ENCODE measurements around the gene SLIT3. TPM values are rescaled to one million over a fixed set of nuclear protein-coding genes. Genes with fewer than 3 reads are reported as not detected.
A peak's percentile ranks its signal among the peaks of the same experiment; 100 is the strongest.

Gene SLIT3
- total and polyA plus RNA-seq, 2 experiments from 2014 or later, result 58.4 to 96.7 TPM

DNA sequence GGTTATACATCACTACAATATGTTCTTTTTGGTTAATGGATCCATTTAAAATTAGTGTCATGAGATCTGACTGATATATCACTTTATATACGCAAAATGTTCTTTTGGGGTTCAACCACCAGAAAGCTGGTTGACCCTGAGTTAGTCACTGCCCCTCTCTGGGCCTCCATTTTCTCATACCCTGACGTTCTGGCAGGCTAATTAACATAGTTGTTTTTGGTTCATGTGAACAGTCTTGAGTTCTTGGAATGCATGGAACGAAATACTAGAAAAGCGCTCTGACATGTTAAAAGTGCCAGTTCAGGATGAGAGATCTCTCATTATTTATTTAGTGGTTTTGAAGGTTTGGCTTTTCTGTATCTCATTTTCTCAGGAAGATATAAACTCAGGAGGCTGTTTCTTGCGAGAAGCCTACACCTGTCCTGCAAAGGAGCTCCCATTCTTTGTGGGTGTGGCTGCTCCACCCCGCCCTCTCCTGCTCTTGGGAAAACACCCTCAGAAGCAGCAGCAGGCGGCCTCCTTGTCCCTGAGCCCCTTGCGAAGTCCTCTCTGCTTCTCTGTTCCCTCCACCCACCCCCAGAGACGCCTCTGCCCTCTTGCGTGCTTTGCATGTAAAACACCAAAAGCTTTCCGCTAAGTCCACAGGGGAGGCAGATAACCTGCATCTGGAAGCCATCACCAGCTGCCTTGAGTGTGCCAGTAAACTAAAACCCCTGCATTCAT, 419.4 kb downstream of the SLIT3 start:
- peak; percentile 60 for DNase-seq (ENCODE audit: low spot score)
- Histone ChIP-seq H3K4me3 (no peak overlapping the region), H3K36me3 (replicated peaks; ENCODE audit: insufficient read depth, low read depth) (no peaks in the 10 kb centered on the region), H3K27ac (peak overlapping the region; percentile 47), H3K4me2 (peak overlapping the region; percentile 52), H4K20me1 (ENCODE audit: insufficient read depth, poor library complexity, severe bottlenecking) (no peaks in the 10 kb centered on the region), H3K9me2 (replicated peaks; ENCODE audit: insufficient read depth) (no peaks in the 10 kb centered on the region), H2AFZ (no peak overlapping the region), H3K79me2 (no peaks in the 10 kb centered on the region), H3K4me1 (ENCODE audit: insufficient read depth) (peaks cover 65% of the 10 kb centered on the region), H3K9me3 (ENCODE audit: low read depth) (no peaks in the 10 kb centered on the region), H3K27me3 (no peaks in the 10 kb centered on the region)
- TF ChIP-seq EZH2phosphoT487 (IDR thresholded peaks at IDR 0.05; ENCODE audit: low read depth, severe bottlenecking, unreplicated experiment) (no peak), EZH2 (IDR thresholded peaks at IDR 0.05; ENCODE audit: borderline replicate concordance) (no peak)
- TF ChIP-seq, protein P1, sequence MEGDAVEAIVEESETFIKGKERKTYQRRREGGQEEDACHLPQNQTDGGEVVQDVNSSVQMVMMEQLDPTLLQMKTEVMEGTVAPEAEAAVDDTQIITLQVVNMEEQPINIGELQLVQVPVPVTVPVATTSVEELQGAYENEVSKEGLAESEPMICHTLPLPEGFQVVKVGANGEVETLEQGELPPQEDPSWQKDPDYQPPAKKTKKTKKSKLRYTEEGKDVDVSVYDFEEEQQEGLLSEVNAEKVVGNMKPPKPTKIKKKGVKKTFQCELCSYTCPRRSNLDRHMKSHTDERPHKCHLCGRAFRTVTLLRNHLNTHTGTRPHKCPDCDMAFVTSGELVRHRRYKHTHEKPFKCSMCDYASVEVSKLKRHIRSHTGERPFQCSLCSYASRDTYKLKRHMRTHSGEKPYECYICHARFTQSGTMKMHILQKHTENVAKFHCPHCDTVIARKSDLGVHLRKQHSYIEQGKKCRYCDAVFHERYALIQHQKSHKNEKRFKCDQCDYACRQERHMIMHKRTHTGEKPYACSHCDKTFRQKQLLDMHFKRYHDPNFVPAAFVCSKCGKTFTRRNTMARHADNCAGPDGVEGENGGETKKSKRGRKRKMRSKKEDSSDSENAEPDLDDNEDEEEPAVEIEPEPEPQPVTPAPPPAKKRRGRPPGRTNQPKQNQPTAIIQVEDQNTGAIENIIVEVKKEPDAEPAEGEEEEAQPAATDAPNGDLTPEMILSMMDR (IDR thresholded peaks at IDR 0.05; ENCODE audit: poor library complexity), result peak; percentile 22
- WGBS (ENCODE audit: low lambda C conversion rate, missing lambda C conversion rate), result 44% methylated on average over 11 of the region's 11 CpGs

DNA sequence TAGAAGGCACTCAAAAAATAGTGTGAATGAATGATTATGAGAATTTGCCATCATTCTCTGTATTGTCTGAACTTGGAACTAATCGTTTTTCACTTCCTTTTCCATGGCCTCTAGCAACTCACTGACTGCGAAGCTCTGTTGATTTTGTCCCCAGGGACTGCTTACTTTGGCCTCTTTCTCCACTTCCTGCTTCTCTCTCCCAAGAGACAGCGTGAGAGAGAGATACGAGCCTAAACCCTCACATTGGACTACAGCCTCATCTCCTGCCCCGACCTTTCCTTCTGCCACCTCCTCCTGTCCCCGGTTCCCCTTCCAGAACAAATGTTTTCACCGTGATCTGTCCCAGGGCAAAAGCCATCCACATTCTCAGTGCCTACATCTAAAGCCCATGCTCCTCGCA, 421.0 kb downstream of the SLIT3 start:
- H4K20me1 ChIP-seq (ENCODE audit: insufficient read depth, poor library complexity, severe bottlenecking), result no peaks in the 10 kb centered on the region
- peak overlapping the region; percentile 56 for H3K4me2 ChIP-seq
- no peak for TF ChIP-seq EZH2 (IDR thresholded peaks at IDR 0.05; ENCODE audit: borderline replicate concordance)
- no peak for TF ChIP-seq EZH2phosphoT487 (IDR thresholded peaks at IDR 0.05; ENCODE audit: low read depth, severe bottlenecking, unreplicated experiment)
- TF ChIP-seq, protein P1 (IDR thresholded peaks at IDR 0.05; ENCODE audit: poor library complexity), result no peak
- H3K9me3 ChIP-seq (ENCODE audit: low read depth), result no peaks in the 10 kb centered on the region
- H3K4me1 ChIP-seq (ENCODE audit: insufficient read depth), result peaks cover 49% of the 10 kb centered on the region
- no peak overlapping the region for H3K4me3 ChIP-seq
- no peaks in the 10 kb centered on the region for H3K9me2 ChIP-seq (replicated peaks; ENCODE audit: insufficient read depth)
- H3K27me3 ChIP-seq, result no peaks in the 10 kb centered on the region
- peak overlapping the region; percentile 41 for H2AFZ ChIP-seq
- peak; percentile 37 for DNase-seq (ENCODE audit: low spot score)
- WGBS (ENCODE audit: low lambda C conversion rate, missing lambda C conversion rate), result 49% methylated on average over 8 of the region's 8 CpGs
- H3K27ac ChIP-seq, result peak overlapping the region; percentile 80
- no peaks in the 10 kb centered on the region for H3K36me3 ChIP-seq (replicated peaks; ENCODE audit: insufficient read depth, low read depth)
- no peaks in the 10 kb centered on the region for H3K79me2 ChIP-seq

DNA sequence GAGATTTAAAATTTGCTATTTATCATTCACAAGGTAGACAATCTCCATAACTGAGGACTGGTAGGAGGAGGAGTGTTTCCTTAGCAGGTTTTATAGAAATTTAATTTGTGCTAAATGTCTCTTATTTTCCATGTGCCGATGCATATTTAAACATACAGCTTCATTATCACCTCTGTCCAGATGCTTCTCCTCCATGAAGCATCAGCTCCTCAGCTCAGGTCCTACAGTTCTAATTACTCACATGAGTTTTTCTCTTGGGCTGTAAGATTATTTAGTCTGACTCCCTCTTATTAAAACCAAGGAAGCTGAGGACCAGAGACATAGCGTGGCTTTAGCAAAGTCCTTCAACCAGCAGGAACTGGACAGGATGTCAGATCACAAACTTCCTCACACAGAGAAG, 421.6 kb downstream of the SLIT3 start:
- Histone ChIP-seq H3K36me3 (replicated peaks; ENCODE audit: insufficient read depth, low read depth) (no peaks in the 10 kb centered on the region), H3K4me2 (no peak overlapping the region), H4K20me1 (ENCODE audit: insufficient read depth, poor library complexity, severe bottlenecking) (no peaks in the 10 kb centered on the region), H3K4me1 (ENCODE audit: insufficient read depth) (peaks cover 45% of the 10 kb centered on the region), H3K27me3 (no peaks in the 10 kb centered on the region), H3K27ac (peak overlapping the region; percentile 80), H3K9me3 (ENCODE audit: low read depth) (no peaks in the 10 kb centered on the region), H2AFZ (no peak overlapping the region), H3K4me3 (no peak overlapping the region), H3K79me2 (no peaks in the 10 kb centered on the region), H3K9me2 (replicated peaks; ENCODE audit: insufficient read depth) (no peaks in the 10 kb centered on the region)
- DNase-seq (ENCODE audit: low spot score), result no peak
- no peak for TF ChIP-seq EZH2phosphoT487 (IDR thresholded peaks at IDR 0.05; ENCODE audit: low read depth, severe bottlenecking, unreplicated experiment)
- WGBS (ENCODE audit: low lambda C conversion rate, missing lambda C conversion rate), result 90% methylated on average over 2 of the region's 2 CpGs

DNA sequence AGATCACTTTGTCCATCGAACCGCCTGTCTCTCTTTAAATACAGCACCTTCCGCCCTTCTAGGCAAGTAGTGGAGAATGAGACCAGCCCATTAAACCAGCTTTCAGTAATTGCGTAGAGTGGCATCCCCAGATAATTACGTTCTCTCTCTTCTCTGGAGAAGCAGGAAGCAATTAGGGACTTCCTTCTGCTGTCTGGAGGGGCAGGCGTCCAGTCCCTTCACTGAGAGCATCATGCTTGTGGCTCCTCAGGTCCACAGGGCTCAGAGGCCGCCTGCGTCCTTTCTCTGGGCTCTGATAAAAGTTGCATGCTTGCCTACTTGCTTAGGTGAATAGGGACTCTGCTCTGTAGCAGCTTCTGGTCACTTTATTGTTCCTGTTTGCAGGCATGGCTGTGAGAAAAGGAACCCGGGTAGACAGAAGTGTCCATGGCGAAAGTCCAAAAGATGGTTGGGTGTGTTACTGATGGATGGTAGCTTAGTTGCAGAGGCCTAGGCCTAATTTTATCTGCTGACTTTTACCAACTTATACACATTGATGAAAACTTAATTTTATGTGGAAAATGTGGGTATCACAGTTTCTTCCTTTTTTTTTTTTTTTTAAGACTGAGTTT, 422.7 kb downstream of the SLIT3 start:
- Histone ChIP-seq H3K36me3 (replicated peaks; ENCODE audit: insufficient read depth, low read depth) (no peaks in the 10 kb centered on the region), H3K4me2 (no peak overlapping the region), H3K4me3 (no peak overlapping the region), H4K20me1 (ENCODE audit: insufficient read depth, poor library complexity, severe bottlenecking) (no peaks in the 10 kb centered on the region), H3K27ac (no peak overlapping the region), H3K4me1 (ENCODE audit: insufficient read depth) (peaks cover 34% of the 10 kb centered on the region), H3K9me3 (ENCODE audit: low read depth) (no peaks in the 10 kb centered on the region), H3K9me2 (replicated peaks; ENCODE audit: insufficient read depth) (no peaks in the 10 kb centered on the region), H2AFZ (no peak overlapping the region), H3K79me2 (no peaks in the 10 kb centered on the region), H3K27me3 (no peaks in the 10 kb centered on the region)
- DNase-seq (ENCODE audit: low spot score), result no peak
- 80% methylated on average over 10 of the region's 10 CpGs for WGBS (ENCODE audit: low lambda C conversion rate, missing lambda C conversion rate)
- no peak for TF ChIP-seq EZH2 (IDR thresholded peaks at IDR 0.05; ENCODE audit: borderline replicate concordance)
- TF ChIP-seq EZH2phosphoT487 (IDR thresholded peaks at IDR 0.05; ENCODE audit: low read depth, severe bottlenecking, unreplicated experiment), result no peak
- TF ChIP-seq, protein P1 (IDR thresholded peaks at IDR 0.05; ENCODE audit: poor library complexity), result no peak
